Natural killer cell (primary cell): Measurements from ENCODE around the gene BAG3. TPM values are rescaled to one million over a fixed set of nuclear protein-coding genes. Genes with fewer than 3 reads are reported as not detected.

Experiments
- ATAC-seq, 3 donors: fragments of 150-1000 bp in 2 of 3; fragments of 200-7000 bp in 1 of 3; cut with Tn5 transposase; 1 replicate in 1 of 3; 2 replicates in 2 of 3; pipeline ENCODE4 v1.10.0; 2021; ENCODE audit warnings: mild to moderate bottlenecking in 2 of 3, moderate library complexity in 2 of 3
- DNase-seq, 2 donors: peaks; one replicate each; pipeline versions ENCODE4 v3.0.0 to v3.0.0-alpha.2; 2013 to 2021; ENCODE audit warnings: mixed read lengths in 1 of 2
- H3K27ac ChIP-seq: one replicate; pipeline ENCODE4 v1.5.1; 2013; ENCODE audit warnings: mild to moderate bottlenecking, low read length
- H3K27me3 ChIP-seq: one replicate; pipeline ENCODE4 v1.6.1; 2013; ENCODE audit warnings: low read length; ENCODE audit not compliant: control insufficient read depth, insufficient read depth
- H3K36me3 ChIP-seq: one replicate; pipeline ENCODE4 v1.6.1; 2013; ENCODE audit warnings: low read length; ENCODE audit not compliant: control insufficient read depth, insufficient read depth
- H3K4me1 ChIP-seq: one replicate; pipeline ENCODE4 v1.6.1; 2013; ENCODE audit warnings: low read length; ENCODE audit not compliant: control insufficient read depth, insufficient read depth
- H3K4me3 ChIP-seq: one replicate; pipeline ENCODE4 v1.5.1; 2013; ENCODE audit warnings: low read length
- H3K9me3 ChIP-seq: one replicate; pipeline ENCODE4 v1.6.1; 2013; ENCODE audit warnings: low read length; ENCODE audit not compliant: control insufficient read depth, insufficient read depth
- H3K27ac Mint-ChIP-seq, 2 donors: one replicate each; pipeline ENCODE4 v1.8.0; 2022; ENCODE audit warnings: mild to moderate bottlenecking in 2 of 2, mixed read lengths in 2 of 2, moderate library complexity in 1 of 2
- H3K27me3 Mint-ChIP-seq, 2 donors: one replicate each; pipeline ENCODE4 v1.8.0; 2022; ENCODE audit warnings: low read depth in 2 of 2, mixed read lengths in 2 of 2
- H3K36me3 Mint-ChIP-seq: one replicate; pipeline ENCODE4 v1.8.0; 2022; ENCODE audit warnings: mixed read lengths
- H3K4me1 Mint-ChIP-seq, 2 donors: one replicate each; pipeline ENCODE4 v1.8.0; 2022; ENCODE audit warnings: mixed read lengths in 2 of 2
- H3K4me3 Mint-ChIP-seq: one replicate; pipeline ENCODE4 v1.8.0; 2022; ENCODE audit warnings: mild to moderate bottlenecking, moderate library complexity, mixed read lengths
- H3K9me3 Mint-ChIP-seq, 2 donors: one replicate each; pipeline ENCODE4 v1.8.0; 2022; ENCODE audit warnings: mixed read lengths in 2 of 2
- CTCF ChIP-seq: fragments of 200-600 bp; IDR thresholded peaks from one replicate; pipeline ENCODE4 v1.8.0; 2022; ENCODE audit warnings: antibody characterized with exemption
- WGBS: methylation state at CpG from one replicate; pipeline ENCODE4 v1.1.7; 2013; ENCODE audit warnings: missing lambda C conversion rate; ENCODE audit not compliant: insufficient coverage; 5-methylcytosine and 5-hydroxymethylcytosine counted together
- intact Hi-C: fragments of 100-400 bp; cut with micrococcal nuclease; formaldehyde crosslinking; loops from one replicate; pipeline ENCODE4 v1.14.2; 2022
- total RNA-seq, 4 donors: library from RNA; stranded (reverse); fragments of 120-200 nt in 1 of 4; gene quantifications; one replicate each; pipeline versions ENCODE4 v1.2.3 to v1.2.4, GENCODE V29; 2013 to 2022

BAG3 gene
- total RNA-seq, 3 donors from 2014 or later (not counting 1 experiment from before 2014, with no cell fraction given) = 7.6 to 9.7 (median 8.3) TPM

- H3K4me3 ChIP-seq = peak overlapping the region; percentile 45
- H3K36me3 Mint-ChIP-seq = no peaks in the 10 kb centered on the region
- H3K27ac ChIP-seq = peak overlapping the region; percentile 84
- WGBS = 41% methylated on average over 20 of the region's 21 CpGs
- no peaks in the 10 kb centered on the region for H3K27me3 Mint-ChIP-seq
- H3K27ac Mint-ChIP-seq = peak overlapping the region; percentile 24 to 80
- H3K4me1 ChIP-seq = peaks cover 18% of the 10 kb centered on the region
- TF ChIP-seq CTCF = no peak
- H3K9me3 Mint-ChIP-seq = no peaks in the 10 kb centered on the region
- no peaks in the 10 kb centered on the region for H3K9me3 ChIP-seq
- no peak for DNase-seq
- peak overlapping the region; percentile 55 for H3K4me3 Mint-ChIP-seq
- H3K27me3 ChIP-seq = no peaks in the 10 kb centered on the region
- H3K36me3 ChIP-seq = no peaks in the 10 kb centered on the region
- intact Hi-C loops = loop anchor here (5.0 kb wide), 3 partner anchors 73 to 453 kb away; partner anchors contain the start of genes BAG3 and TIAL1
- no peak for ATAC-seq
- H3K4me1 Mint-ChIP-seq = peaks cover 30 to 34% of the 10 kb centered on the region in 2 donors
These were observed 73.7 kb downstream of the BAG3 start for GRCh38 chr10:119724593-119725516.

GRCh38 chr10:119725517-119725827 lies 74.3 kb downstream of the BAG3 start:
- TF ChIP-seq CTCF = no peak
- H3K27ac ChIP-seq = peak overlapping the region; percentile 84
- intact Hi-C loops = loop anchor here (5.0 kb wide), 3 partner anchors 73 to 453 kb away; partner anchors contain the start of genes BAG3 and TIAL1
- peak overlapping the region; percentile 45 for H3K4me3 ChIP-seq
- no peaks in the 10 kb centered on the region for H3K27me3 ChIP-seq
- Mint-ChIP-seq H3K36me3 (no peaks in the 10 kb centered on the region), H3K27ac (peak overlapping the region; percentile 24 to 80), H3K4me1 (peaks cover 30 to 34% of the 10 kb centered on the region in 2 donors), H3K4me3 (peak overlapping the region; percentile 88), H3K9me3 (no peaks in the 10 kb centered on the region), H3K27me3 (no peaks in the 10 kb centered on the region)
- ATAC-seq = no peak
- peaks cover 18% of the 10 kb centered on the region for H3K4me1 ChIP-seq
- H3K36me3 ChIP-seq = no peaks in the 10 kb centered on the region
- DNase-seq = no peak
- no peaks in the 10 kb centered on the region for H3K9me3 ChIP-seq
- under 1% methylated on average over 32 of the region's 32 CpGs for WGBS

- H3K9me3 ChIP-seq = no peaks in the 10 kb centered on the region
- peak within 1 kb of the TSS; percentile 92 for H3K4me3 Mint-ChIP-seq
- ATAC-seq (peak; percentile 93 to 98 (median 94)), DNase-seq (peak; percentile 91 to 98)
- no peaks in the 10 kb centered on the region for H3K36me3 ChIP-seq
- under 1% methylated on average over 95 of the region's 95 CpGs for WGBS
- H3K27ac Mint-ChIP-seq = peak within 1 kb of the TSS; percentile 24 to 80
- peak within 1 kb of the TSS; percentile 84 for H3K27ac ChIP-seq
- H3K4me3 ChIP-seq = peak within 1 kb of the TSS; percentile 45
- intact Hi-C loops = loop anchor here (1.0 to 5.0 kb wide), 4 partner anchors 40 to 454 kb away; partner anchors contain the start of genes BAG3 and TIAL1
- H3K4me1 Mint-ChIP-seq = peaks cover 30 to 34% of the 10 kb centered on the region in 2 donors
- peak; percentile 17 for TF ChIP-seq CTCF
- H3K27me3 Mint-ChIP-seq = no peaks in the 10 kb centered on the region
- H3K27me3 ChIP-seq = no peaks in the 10 kb centered on the region
- H3K9me3 Mint-ChIP-seq = no peaks in the 10 kb centered on the region
- H3K4me1 ChIP-seq = peaks cover 18% of the 10 kb centered on the region
- no peaks in the 10 kb centered on the region for H3K36me3 Mint-ChIP-seq
These were observed 74.9 kb downstream of the BAG3 start, which contains the start of gene INPP5F for GRCh38 chr10:119725828-119726675. Gene INPP5F, plus strand, starts transcription at chr10:119726050. Its CDS starts 213 bp downstream, at chr10:119726263.
